ENCODE measurements around the gene SSR2.
"Not testable (repeated sequence)": the region's sequence is repeated elsewhere in the genome, so short reads cannot be mapped to it uniquely, and the experiment has no call there.

The SSR2 gene

GRCh38 chr1:155990005-155990739, 30.6 kb downstream of the SSR2 start:
- no peak for DNase-seq

- peak; percentile 81 for DNase-seq
These were observed 31.3 kb downstream of the SSR2 start for GRCh38 chr1:155989242-155990004.

GRCh38 chr1:155984903-155985645, 35.7 kb downstream of the SSR2 start:
- DNase-seq: not testable (repeated sequence)

GRCh38 chr1:155984341-155984740, 36.4 kb downstream of the SSR2 start:
- no peak for DNase-seq

GRCh38 chr1:155983191-155984024, 37.3 kb downstream of the SSR2 start:
- DNase-seq: no peak

- DNase-seq: no peak
These were observed 38.6 kb downstream of the SSR2 start for GRCh38 chr1:155982106-155982505.

GRCh38 chr1:155981266-155982088, 39.3 kb downstream of the SSR2 start:
- peak; percentile 22 for DNase-seq

GRCh38 chr1:155979597-155980343, 41.0 kb downstream of the SSR2 start:
- DNase-seq: peak; percentile 6

- peak; percentile 13 for DNase-seq
These were observed 41.8 kb downstream of the SSR2 start for GRCh38 chr1:155978973-155979429.

- peak; percentile 82 for DNase-seq
These were observed 42.3 kb downstream of the SSR2 start, which contains the start of gene ARHGEF2 for GRCh38 chr1:155978325-155978972. Gene ARHGEF2, minus strand, starts transcription at chr1:155978547. Its CDS starts 120 bp downstream, at chr1:155978427.

- peak; percentile 70 for DNase-seq
These were observed 42.9 kb downstream of the SSR2 start for GRCh38 chr1:155977690-155978324.

- peak; percentile 8 for DNase-seq
These were observed 43.6 kb downstream of the SSR2 start for GRCh38 chr1:155976913-155977689.

GRCh38 chr1:155976062-155976912, 44.5 kb downstream of the SSR2 start:
- DNase-seq: peak; percentile 28

- DNase-seq: no peak
These were observed 45.2 kb downstream of the SSR2 start for GRCh38 chr1:155975375-155976061.

GRCh38 chr1:155974208-155975115, 46.3 kb downstream of the SSR2 start:
- no peak for DNase-seq

GRCh38 chr1:155973723-155974122, 47.0 kb downstream of the SSR2 start:
- DNase-seq: no peak

All from stimulated activated CD4-positive, alpha-beta T cell treated with anti-CD3 and anti-CD28 coated beads, Interleukin-1b, Interleukin-23, amount 100 ng/mL, for 48 hours (primary cell).